Caco-2 (cell line): ENCODE data around the gene HEATR1. TPM values are rescaled to one million over a fixed set of nuclear protein-coding genes. Genes with fewer than 3 reads are reported as not detected.

Experiments used
- BruUV-seq: library from RNA; stranded (reverse); fragments of 400-500 nt; replicated peaks from 2 replicates; lab custom pipeline; 2021; lab: Mats Ljungman, UMichigan
- CTCF ChIA-PET: fragments of 300-600 bp; sonication (Branson Sonifier 250); formaldehyde crosslinking; loops from one replicate; lab custom pipeline; 2022; ENCODE audit warnings: antibody characterized with exemption; lab: Charles Lee
- POLR2A ChIA-PET: fragments of 300-600 bp; sonication (Branson Sonifier 250); formaldehyde crosslinking; loops from one replicate; lab custom pipeline; 2022; ENCODE audit warnings: antibody characterized with exemption; lab: Charles Lee
- DNase-seq, 2 experiments: peaks; one replicate each; pipeline versions ENCODE4 v3.0.0 to v3.0.0-alpha.2; 2020 to 2022
- H3K27me3 ChIP-seq: replicated peaks from 2 replicates; pipeline ENCODE4 v1.6.0; 2011; ENCODE audit warnings: low read length; ENCODE audit not compliant: control insufficient read depth, insufficient read depth
- H3K36me3 ChIP-seq: 2 replicates; pipeline ENCODE4 v1.5.1; 2011; ENCODE audit warnings: low read length; ENCODE audit not compliant: control insufficient read depth, insufficient read depth
- H3K4me1 ChIP-seq: fragments of 250-450 bp; sonication (Bioruptor Pico); 2 replicates; pipeline ENCODE4 v1.5.1; 2020; ENCODE audit warnings: mild to moderate bottlenecking
- H3K4me3 ChIP-seq: 2 replicates; pipeline ENCODE4 v1.5.1; 2011; ENCODE audit warnings: low read depth, mild to moderate bottlenecking, control low read depth, low read length
- H3K9me3 ChIP-seq: fragments of 250-450 bp; sonication (Bioruptor Pico); 2 replicates; pipeline ENCODE4 v1.5.1; 2020; ENCODE audit warnings: mild to moderate bottlenecking, moderate library complexity
- H3K27ac Mint-ChIP-seq: one replicate; pipeline ENCODE4 v1.8.0; 2022; ENCODE audit warnings: mixed read lengths; ENCODE audit not compliant: unreplicated experiment
- H3K27me3 Mint-ChIP-seq: one replicate; pipeline ENCODE4 v1.8.0; 2022; ENCODE audit warnings: mixed read lengths; ENCODE audit not compliant: insufficient read depth, unreplicated experiment
- H3K36me3 Mint-ChIP-seq: one replicate; pipeline ENCODE4 v1.8.0; 2022; ENCODE audit warnings: mild to moderate bottlenecking, mixed read lengths; ENCODE audit not compliant: insufficient read depth, unreplicated experiment
- H3K4me1 Mint-ChIP-seq: one replicate; pipeline ENCODE4 v1.8.0; 2022; ENCODE audit warnings: low read depth, mixed read lengths; ENCODE audit not compliant: unreplicated experiment
- H3K4me3 Mint-ChIP-seq: one replicate; pipeline ENCODE4 v1.8.0; 2022; ENCODE audit warnings: mild to moderate bottlenecking, moderate library complexity, mixed read lengths; ENCODE audit not compliant: unreplicated experiment
- H3K9me3 Mint-ChIP-seq: one replicate; pipeline ENCODE4 v1.8.0; 2022; ENCODE audit warnings: mixed read lengths; ENCODE audit not compliant: unreplicated experiment
- CTCF ChIP-seq, 2 experiments: fragments of 200-600 bp in 1 of 2; IDR thresholded peaks; 1 replicate in 1 of 2; 2 replicates in 1 of 2; pipeline versions ENCODE4 v1.5.1 to v1.8.0; 2011 to 2022; ENCODE audit warnings: antibody characterized with exemption in 1 of 2, control low read depth in 1 of 2, inconsistent platforms in 1 of 2, low read depth in 1 of 2, low read length in 1 of 2, mild to moderate bottlenecking in 1 of 2, moderate library complexity in 1 of 2; ENCODE audit not compliant: insufficient read depth in 1 of 2, severe bottlenecking in 1 of 2, unreplicated experiment in 1 of 2
- intact Hi-C: fragments of 100-400 bp; cut with micrococcal nuclease; formaldehyde crosslinking; loops from one replicate; pipeline ENCODE4 v1.10.0; 2022; ENCODE audit not compliant: unreplicated experiment
- total RNA-seq: library from RNA; stranded (reverse); gene quantifications from 2 replicates; pipeline ENCODE4 v1.2.3, GENCODE V29; 2022

Gene HEATR1
- total RNA-seq, 1 experiment from 2014 or later, result 56.5 TPM

GRCh38 chr1:236550961-236551851 lies 53.1 kb downstream of the HEATR1 start:
- no peaks in the 10 kb centered on the region for H3K27me3 ChIP-seq

GRCh38 chr1:236548452-236548851 lies 55.9 kb downstream of the HEATR1 start:
- DNase-seq, result no peak
- no peak for TF ChIP-seq CTCF (IDR thresholded peaks at IDR 0.05; ENCODE audit: insufficient read depth in 1 of 2, low read depth in 1 of 2, low read length in 1 of 2, severe bottlenecking in 1 of 2, unreplicated experiment in 1 of 2)
- H3K4me1 Mint-ChIP-seq, result no peaks in the 10 kb centered on the region
- BruUV-seq, result no TSS peak
- H3K36me3 Mint-ChIP-seq, result peaks cover 89% of the 10 kb centered on the region
- ChIA-PET POLR2A (no interaction called here), CTCF (no interaction called here)
- Histone ChIP-seq H3K9me3 (no peaks in the 10 kb centered on the region), H3K4me1 (no peaks in the 10 kb centered on the region), H3K36me3 (no peaks in the 10 kb centered on the region; the same call in none of the 2 replicates), H3K27me3 (no peaks in the 10 kb centered on the region), H3K4me3 (no peak overlapping the region)
- intact Hi-C loops, result no loop called here
- no peak overlapping the region for H3K4me3 Mint-ChIP-seq
- no peaks in the 10 kb centered on the region for H3K27me3 Mint-ChIP-seq
- H3K27ac Mint-ChIP-seq, result no peak overlapping the region
- no peaks in the 10 kb centered on the region for H3K9me3 Mint-ChIP-seq

More at GRCh38 chr1:236550961-236551851, 53.1 kb downstream of the HEATR1 start:
- Mint-ChIP-seq H3K9me3 (no peaks in the 10 kb centered on the region), H3K36me3 (peaks cover 94% of the 10 kb centered on the region), H3K27ac (no peak overlapping the region), H3K4me1 (no peaks in the 10 kb centered on the region), H3K4me3 (no peak overlapping the region), H3K27me3 (no peaks in the 10 kb centered on the region)
- CTCF ChIA-PET, result no interaction called here
- BruUV-seq, result no TSS peak
- Histone ChIP-seq H3K4me3 (no peak overlapping the region), H3K36me3 (no peaks in the 10 kb centered on the region; the same call in 1 of the 2 replicates), H3K4me1 (no peaks in the 10 kb centered on the region), H3K9me3 (no peaks in the 10 kb centered on the region)
- no peak for TF ChIP-seq CTCF (IDR thresholded peaks at IDR 0.05; ENCODE audit: insufficient read depth in 1 of 2, low read depth in 1 of 2, low read length in 1 of 2, severe bottlenecking in 1 of 2, unreplicated experiment in 1 of 2)
- POLR2A ChIA-PET, result no interaction called here
- intact Hi-C loops, result no loop called here
- no peak for DNase-seq

- H3K27ac Mint-ChIP-seq, result no peak overlapping the region
- Histone ChIP-seq H3K27me3 (no peaks in the 10 kb centered on the region), H3K36me3 (peaks cover 3% of the 10 kb centered on the region), H3K4me3 (no peak overlapping the region), H3K9me3 (no peaks in the 10 kb centered on the region), H3K4me1 (no peaks in the 10 kb centered on the region)
- no peak for TF ChIP-seq CTCF (IDR thresholded peaks at IDR 0.05; ENCODE audit: insufficient read depth in 1 of 2, low read depth in 1 of 2, low read length in 1 of 2, severe bottlenecking in 1 of 2, unreplicated experiment in 1 of 2)
- ChIA-PET CTCF (no interaction called here), POLR2A (no interaction called here)
- H3K27me3 Mint-ChIP-seq, result no peaks in the 10 kb centered on the region
- H3K36me3 Mint-ChIP-seq, result peaks cover 81% of the 10 kb centered on the region
- intact Hi-C loops, result no loop called here
- H3K9me3 Mint-ChIP-seq, result no peaks in the 10 kb centered on the region
- BruUV-seq, result no TSS peak
- H3K4me3 Mint-ChIP-seq, result no peak overlapping the region
- no peak for DNase-seq
- no peaks in the 10 kb centered on the region for H3K4me1 Mint-ChIP-seq
Measured at GRCh38 chr1:236545621-236546169, 58.6 kb downstream of the HEATR1 start.
